Measurements from ENCODE around the gene CCDC85C. TPM values are rescaled to one million over a fixed set of nuclear protein-coding genes. Genes with fewer than 3 reads are reported as not detected.

The CCDC85C gene
- total RNA-seq, 1 donor from 2014 or later, result 16.6 TPM

DNA sequence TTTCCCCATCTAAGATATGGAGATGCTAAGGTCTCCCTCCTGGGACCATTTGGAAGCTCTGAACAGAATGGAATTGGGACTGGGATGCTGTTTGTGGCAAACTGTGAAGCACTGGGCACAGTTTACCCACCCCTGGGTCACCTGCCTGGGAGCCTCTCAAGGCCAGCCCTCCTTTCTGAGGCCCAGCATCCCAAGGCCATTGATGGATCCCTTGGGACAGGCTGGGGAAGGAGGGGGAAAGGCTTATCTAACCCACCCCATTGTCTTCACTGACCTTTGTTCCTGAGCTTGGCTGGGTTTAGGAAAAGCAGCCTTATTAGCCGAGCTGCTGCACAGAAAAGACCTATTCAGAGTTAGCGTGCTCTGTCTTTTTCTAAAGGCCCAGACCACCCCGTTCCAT lies 5.2 kb downstream of the CCDC85C start:
- Histone ChIP-seq H4K20me1 (ENCODE audit: insufficient read depth, low read length) (peaks cover 86% of the 10 kb centered on the region), H3K79me2 (ENCODE audit: insufficient read depth, low read length) (peaks cover 98% of the 10 kb centered on the region), H2AFZ (ENCODE audit: low read depth, low read length) (no peak overlapping the region), H3K27me3 (ENCODE audit: insufficient read depth, low read length) (no peaks in the 10 kb centered on the region), H3K4me2 (ENCODE audit: low read length) (no peak overlapping the region), H3K4me1 (ENCODE audit: insufficient read depth, low read length) (peaks cover 25% of the 10 kb centered on the region), H3K9me3 (ENCODE audit: insufficient read depth, low read depth, low read length) (no peaks in the 10 kb centered on the region), H3K36me3 (ENCODE audit: insufficient read depth, low read length) (no peaks in the 10 kb centered on the region), H3K4me3 (ENCODE audit: insufficient read depth, low read depth, low read length) (no peak overlapping the region), H3K27ac (ENCODE audit: low read depth, low read length) (no peak overlapping the region), H3K9ac (ENCODE audit: low read length) (no peak overlapping the region)
- DNase-seq (ENCODE audit: low read depth) (no peak), FAIRE-seq (no peak)
- H3K36me3 Mint-ChIP-seq (ENCODE audit: low read depth, unreplicated experiment), result no peaks in the 10 kb centered on the region
- peaks cover 27% of the 10 kb centered on the region for H3K27me3 Mint-ChIP-seq (ENCODE audit: low read depth, unreplicated experiment)
- H3K9me3 Mint-ChIP-seq (ENCODE audit: unreplicated experiment), result no peaks in the 10 kb centered on the region
- TF ChIP-seq EZH2 (IDR thresholded peaks at IDR 0.05; ENCODE audit: insufficient read depth, low read length), result no peak
- TF ChIP-seq CTCF (IDR thresholded peaks at IDR 0.05; ENCODE audit: insufficient read depth, low read depth, low read length), result no peak
- no peak overlapping the region for H3K27ac Mint-ChIP-seq (ENCODE audit: unreplicated experiment)
- H3K4me1 Mint-ChIP-seq (ENCODE audit: low read depth, unreplicated experiment), result peaks cover 14% of the 10 kb centered on the region
- no peak overlapping the region for H3K4me3 Mint-ChIP-seq (ENCODE audit: unreplicated experiment)

- H3K27ac Mint-ChIP-seq (ENCODE audit: unreplicated experiment), result no peak overlapping the region
- peaks cover 92% of the 10 kb centered on the region for H4K20me1 ChIP-seq (ENCODE audit: insufficient read depth, low read length)
These were observed 6.0 kb downstream of the CCDC85C start for GRCh38 chr14:99597911-99598600.

More at GRCh38 chr14:99597911-99598600, 6.0 kb downstream of the CCDC85C start:
- Histone ChIP-seq H3K4me3 (ENCODE audit: insufficient read depth, low read depth, low read length) (no peak overlapping the region), H3K9ac (ENCODE audit: low read length) (no peak overlapping the region), H3K4me1 (ENCODE audit: insufficient read depth, low read length) (peaks cover 20% of the 10 kb centered on the region), H3K36me3 (ENCODE audit: insufficient read depth, low read length) (no peaks in the 10 kb centered on the region), H3K27me3 (ENCODE audit: insufficient read depth, low read length) (no peaks in the 10 kb centered on the region), H3K9me3 (ENCODE audit: insufficient read depth, low read depth, low read length) (no peaks in the 10 kb centered on the region), H3K79me2 (ENCODE audit: insufficient read depth, low read length) (peaks cover 98% of the 10 kb centered on the region), H3K27ac (ENCODE audit: low read depth, low read length) (no peak overlapping the region), H2AFZ (ENCODE audit: low read depth, low read length) (no peak overlapping the region), H3K4me2 (ENCODE audit: low read length) (no peak overlapping the region)
- no peaks in the 10 kb centered on the region for H3K36me3 Mint-ChIP-seq (ENCODE audit: low read depth, unreplicated experiment)
- no peaks in the 10 kb centered on the region for H3K9me3 Mint-ChIP-seq (ENCODE audit: unreplicated experiment)
- no peak overlapping the region for H3K4me3 Mint-ChIP-seq (ENCODE audit: unreplicated experiment)
- H3K27me3 Mint-ChIP-seq (ENCODE audit: low read depth, unreplicated experiment), result peaks cover 27% of the 10 kb centered on the region
- peaks cover 14% of the 10 kb centered on the region for H3K4me1 Mint-ChIP-seq (ENCODE audit: low read depth, unreplicated experiment)
- FAIRE-seq, result no peak
- no peak for TF ChIP-seq CTCF (IDR thresholded peaks at IDR 0.05; ENCODE audit: insufficient read depth, low read depth, low read length)
- TF ChIP-seq EZH2 (IDR thresholded peaks at IDR 0.05; ENCODE audit: insufficient read depth, low read length), result no peak
- no peak for DNase-seq (ENCODE audit: low read depth)
